Panc1 (cell line): ENCODE data around the gene TBX21. TPM values are rescaled to one million over a fixed set of nuclear protein-coding genes. Genes with fewer than 3 reads are reported as not detected.

Experiments used
- ATAC-seq: fragments of 200-7000 bp; cut with Tn5 transposase; 2 replicates; pipeline ENCODE4 v1.9.1; 2020; ENCODE audit warnings: mild to moderate bottlenecking, moderate library complexity
- BruUV-seq: library from RNA; stranded (reverse); fragments of 400-500 nt; replicated peaks from 2 replicates; lab custom pipeline; 2021; lab: Mats Ljungman, UMichigan
- CTCF ChIA-PET: fragments of 300-600 bp; sonication (Branson Sonifier 250); formaldehyde crosslinking; loops from one replicate; lab custom pipeline; 2022; ENCODE audit warnings: antibody characterized with exemption; lab: Charles Lee
- POLR2A ChIA-PET: fragments of 300-600 bp; sonication (Branson Sonifier 250); formaldehyde crosslinking; loops from one replicate; lab custom pipeline; 2022; ENCODE audit warnings: antibody characterized with exemption; lab: Charles Lee
- DNase-seq: peaks from one replicate; pipeline ENCODE4 v3.0.0-alpha.2; 2010; ENCODE audit warnings: low read depth, low spot score
- H3K27ac ChIP-seq: 2 replicates; pipeline ENCODE4 v1.5.1; 2011; ENCODE audit warnings: mild to moderate bottlenecking, low read length, inconsistent platforms
- H3K27me3 ChIP-seq: fragments of 200-500 bp; sonication (Bioruptor generic); 2 replicates; pipeline ENCODE4 v1.6.0; 2014; ENCODE audit warnings: low read length, inconsistent platforms; ENCODE audit not compliant: control insufficient read depth, insufficient read depth
- H3K36me3 ChIP-seq: fragments of 200-500 bp; sonication (Bioruptor generic); 2 replicates; pipeline ENCODE4 v1.5.1; 2014; ENCODE audit warnings: inconsistent platforms, mild to moderate bottlenecking, low read length, moderate library complexity; ENCODE audit not compliant: control insufficient read depth, insufficient read depth
- H3K4me1 ChIP-seq: 2 replicates; pipeline ENCODE4 v1.5.1; 2011; ENCODE audit warnings: inconsistent platforms, mild to moderate bottlenecking, low read length, moderate library complexity; ENCODE audit not compliant: control insufficient read depth, insufficient read depth
- H3K4me3 ChIP-seq, 2 experiments: 2 replicates each; pipeline ENCODE4 v1.5.1; 2011 to 2012; ENCODE audit warnings: low read depth in 2 of 2, low read length in 2 of 2, mild to moderate bottlenecking in 2 of 2, inconsistent platforms in 1 of 2, moderate library complexity in 1 of 2
- H3K9me3 ChIP-seq: fragments of 200-500 bp; sonication (Bioruptor generic); 2 replicates; pipeline ENCODE4 v1.5.1; 2014; ENCODE audit warnings: low read depth, mild to moderate bottlenecking, inconsistent platforms, low read length, moderate library complexity; ENCODE audit not compliant: control insufficient read depth, insufficient read depth
- POLR2AphosphoS5 ChIP-seq: IDR thresholded peaks from 2 replicates; pipeline ENCODE4 v1.6.1; 2012; ENCODE audit warnings: mild to moderate bottlenecking, low read depth, low read length, moderate library complexity
- REST ChIP-seq, 2 experiments: IDR thresholded peaks; 2 replicates each; pipeline ENCODE4 v1.6.1; 2011 to 2012; ENCODE audit warnings: low read depth in 2 of 2, control low read depth in 1 of 2, low read length in 1 of 2, mild to moderate bottlenecking in 1 of 2, moderate library complexity in 1 of 2; ENCODE audit not compliant: insufficient read depth in 1 of 2
- SIN3A ChIP-seq: IDR thresholded peaks from 2 replicates; pipeline ENCODE4 v1.6.1; 2012; ENCODE audit warnings: low read depth, mild to moderate bottlenecking, low read length, moderate library complexity, borderline replicate concordance; ENCODE audit not compliant: insufficient read depth
- TCF7L2 ChIP-seq: IDR thresholded peaks from 2 replicates; pipeline ENCODE4 v1.6.1; 2011; ENCODE audit warnings: mild to moderate bottlenecking, low read depth, low read length, inconsistent platforms
- in situ Hi-C: cut with HindIII; loops from 2 replicates; pipeline ENCODE4 v1.10.0; 2016; ENCODE audit warnings: low sequenced_read_pairs, low pct_unique_long_range_greater_than_20kb
- intact Hi-C: fragments of 100-400 bp; cut with micrococcal nuclease; formaldehyde crosslinking; loops from one replicate; pipeline ENCODE4 v1.10.0; 2022; ENCODE audit not compliant: unreplicated experiment
- total RNA-seq: library from RNA; stranded (reverse); gene quantifications from one replicate; pipeline ENCODE4 v1.2.1, GENCODE V29; 2021; ENCODE audit not compliant: unreplicated experiment
- TF ChIP-seq, protein P1 (sequence below): fragments of 450-650 bp; IDR thresholded peaks from 2 replicates; pipeline ENCODE4 v1.5.1; 2017; ENCODE audit warnings: mild to moderate bottlenecking

TBX21 gene
- total RNA-seq, 1 experiment from 2014 or later, result 0.10 TPM

GRCh38 chr17:47757386-47757785, 24.4 kb downstream of the TBX21 start:
- Histone ChIP-seq H3K27me3 (peaks cover 18% of the 10 kb centered on the region), H3K4me1 (no peaks in the 10 kb centered on the region), H3K27ac (no peak overlapping the region), H3K36me3 (no peaks in the 10 kb centered on the region), H3K4me3 (no peak overlapping the region), H3K9me3 (no peaks in the 10 kb centered on the region; the same call in 1 of the 2 replicates)
- BruUV-seq, result no TSS peak
- POLR2A ChIA-PET, result no interaction called here
- DNase-seq, result no peak
- TF ChIP-seq SIN3A (no peak), POLR2AphosphoS5 (no peak), REST (IDR thresholded peaks at IDR 0.05; ENCODE audit: insufficient read depth in 1 of 2, low read depth in 2 of 2, low read length in 1 of 2) (no peak), TCF7L2 (no peak)
- TF ChIP-seq, protein P1, sequence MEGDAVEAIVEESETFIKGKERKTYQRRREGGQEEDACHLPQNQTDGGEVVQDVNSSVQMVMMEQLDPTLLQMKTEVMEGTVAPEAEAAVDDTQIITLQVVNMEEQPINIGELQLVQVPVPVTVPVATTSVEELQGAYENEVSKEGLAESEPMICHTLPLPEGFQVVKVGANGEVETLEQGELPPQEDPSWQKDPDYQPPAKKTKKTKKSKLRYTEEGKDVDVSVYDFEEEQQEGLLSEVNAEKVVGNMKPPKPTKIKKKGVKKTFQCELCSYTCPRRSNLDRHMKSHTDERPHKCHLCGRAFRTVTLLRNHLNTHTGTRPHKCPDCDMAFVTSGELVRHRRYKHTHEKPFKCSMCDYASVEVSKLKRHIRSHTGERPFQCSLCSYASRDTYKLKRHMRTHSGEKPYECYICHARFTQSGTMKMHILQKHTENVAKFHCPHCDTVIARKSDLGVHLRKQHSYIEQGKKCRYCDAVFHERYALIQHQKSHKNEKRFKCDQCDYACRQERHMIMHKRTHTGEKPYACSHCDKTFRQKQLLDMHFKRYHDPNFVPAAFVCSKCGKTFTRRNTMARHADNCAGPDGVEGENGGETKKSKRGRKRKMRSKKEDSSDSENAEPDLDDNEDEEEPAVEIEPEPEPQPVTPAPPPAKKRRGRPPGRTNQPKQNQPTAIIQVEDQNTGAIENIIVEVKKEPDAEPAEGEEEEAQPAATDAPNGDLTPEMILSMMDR, result no peak
- intact Hi-C loops, result no loop called here
- no peak for ATAC-seq
- in situ Hi-C loops, result no loop called here
- CTCF ChIA-PET, result no interaction called here

GRCh38 chr17:47760409-47761140, 27.5 kb downstream of the TBX21 start:
- intact Hi-C loops, result no loop called here

More at GRCh38 chr17:47760409-47761140, 27.5 kb downstream of the TBX21 start:
- CTCF ChIA-PET, result interaction anchor here (0.7 kb wide), 1 partner anchor 18 kb away, joined by 8 read pairs; no protein-coding TSS in a partner anchor
- Histone ChIP-seq H3K9me3 (peaks cover 7% of the 10 kb centered on the region; the same call in 1 of the 2 replicates), H3K4me1 (no peaks in the 10 kb centered on the region), H3K27ac (no peak overlapping the region), H3K36me3 (no peaks in the 10 kb centered on the region), H3K4me3 (no peak overlapping the region), H3K27me3 (peaks cover 16% of the 10 kb centered on the region; the same call in 1 of the 2 replicates)
- DNase-seq, result no peak
- in situ Hi-C loops, result no loop called here
- no peak for TF ChIP-seq POLR2AphosphoS5
- TF ChIP-seq, protein P1, result no peak
- no peak for TF ChIP-seq REST (IDR thresholded peaks at IDR 0.05; ENCODE audit: insufficient read depth in 1 of 2, low read depth in 2 of 2, low read length in 1 of 2)
- ATAC-seq, result no peak
- POLR2A ChIA-PET, result no interaction called here
- no TSS peak for BruUV-seq
